ENCODE measurements around the gene PSMB10. TPM values are rescaled to one million over a fixed set of nuclear protein-coding genes. Genes with fewer than 3 reads are reported as not detected.

Gene PSMB10
- total RNA-seq, 4 donors from 2014 or later: 22.9 to 39.7 (median 32.5) TPM

DNA sequence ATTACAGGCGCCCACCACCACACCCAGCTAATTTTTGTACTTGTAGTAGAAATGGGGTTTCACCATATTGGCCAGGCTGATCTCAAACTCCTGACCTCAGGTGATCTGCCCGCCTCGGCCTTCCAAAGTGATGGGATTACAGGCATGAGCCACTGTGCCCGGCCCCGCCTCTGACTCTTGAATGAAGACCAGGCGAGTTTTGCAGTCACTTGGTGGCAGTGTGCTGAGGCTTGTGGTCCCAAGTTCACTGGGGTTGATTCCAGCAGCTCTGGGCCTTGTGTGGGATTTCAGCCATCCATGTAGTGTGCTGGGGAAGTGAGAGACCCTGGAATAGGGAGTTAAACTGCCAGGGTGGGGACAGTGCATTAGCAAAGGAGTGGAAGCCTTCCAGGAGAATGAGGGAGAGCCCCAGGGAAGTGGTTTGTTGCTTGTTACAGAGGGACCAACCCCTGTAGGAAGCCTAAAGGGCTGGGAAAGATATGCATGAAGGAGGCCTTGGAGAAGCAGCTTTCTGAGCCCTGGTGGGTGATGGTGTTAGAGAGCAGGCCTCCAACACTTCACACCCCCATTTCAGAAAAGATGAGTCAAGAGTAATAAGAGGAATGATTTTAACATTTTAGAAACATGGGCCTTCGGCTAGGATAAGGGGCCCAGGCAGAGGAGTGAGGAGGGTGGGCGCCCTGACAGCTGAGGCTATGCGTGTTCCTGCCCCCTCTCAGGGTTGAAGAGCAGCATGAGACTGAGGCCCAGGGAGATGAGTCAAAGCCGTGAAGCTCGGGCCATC is 29.1 kb downstream of the PSMB10 start:
- DNase-seq: no peak
- WGBS, 2 donors: 92 to 98% methylated on average over 7 to 8 of the region's 11 CpGs
- Histone ChIP-seq H3K4me1 (no peaks in the 10 kb centered on the region), H3K4me3 (replicated peaks in 1 of 3) (no peak overlapping the region), H3K9me3 (no peaks in the 10 kb centered on the region), H3K27me3 (no peaks in the 10 kb centered on the region), H3K27ac (no peak overlapping the region), H3K36me3 (peaks cover 8 to 21% of the 10 kb centered on the region in 2 donors)
- TF ChIP-seq, protein P1, sequence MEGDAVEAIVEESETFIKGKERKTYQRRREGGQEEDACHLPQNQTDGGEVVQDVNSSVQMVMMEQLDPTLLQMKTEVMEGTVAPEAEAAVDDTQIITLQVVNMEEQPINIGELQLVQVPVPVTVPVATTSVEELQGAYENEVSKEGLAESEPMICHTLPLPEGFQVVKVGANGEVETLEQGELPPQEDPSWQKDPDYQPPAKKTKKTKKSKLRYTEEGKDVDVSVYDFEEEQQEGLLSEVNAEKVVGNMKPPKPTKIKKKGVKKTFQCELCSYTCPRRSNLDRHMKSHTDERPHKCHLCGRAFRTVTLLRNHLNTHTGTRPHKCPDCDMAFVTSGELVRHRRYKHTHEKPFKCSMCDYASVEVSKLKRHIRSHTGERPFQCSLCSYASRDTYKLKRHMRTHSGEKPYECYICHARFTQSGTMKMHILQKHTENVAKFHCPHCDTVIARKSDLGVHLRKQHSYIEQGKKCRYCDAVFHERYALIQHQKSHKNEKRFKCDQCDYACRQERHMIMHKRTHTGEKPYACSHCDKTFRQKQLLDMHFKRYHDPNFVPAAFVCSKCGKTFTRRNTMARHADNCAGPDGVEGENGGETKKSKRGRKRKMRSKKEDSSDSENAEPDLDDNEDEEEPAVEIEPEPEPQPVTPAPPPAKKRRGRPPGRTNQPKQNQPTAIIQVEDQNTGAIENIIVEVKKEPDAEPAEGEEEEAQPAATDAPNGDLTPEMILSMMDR (IDR thresholded peaks at IDR 0.05): no peak
- no peak for TF ChIP-seq POLR2A (IDR thresholded peaks at IDR 0.05)
- intact Hi-C loops (cut with DNase I): no loop called here

DNA sequence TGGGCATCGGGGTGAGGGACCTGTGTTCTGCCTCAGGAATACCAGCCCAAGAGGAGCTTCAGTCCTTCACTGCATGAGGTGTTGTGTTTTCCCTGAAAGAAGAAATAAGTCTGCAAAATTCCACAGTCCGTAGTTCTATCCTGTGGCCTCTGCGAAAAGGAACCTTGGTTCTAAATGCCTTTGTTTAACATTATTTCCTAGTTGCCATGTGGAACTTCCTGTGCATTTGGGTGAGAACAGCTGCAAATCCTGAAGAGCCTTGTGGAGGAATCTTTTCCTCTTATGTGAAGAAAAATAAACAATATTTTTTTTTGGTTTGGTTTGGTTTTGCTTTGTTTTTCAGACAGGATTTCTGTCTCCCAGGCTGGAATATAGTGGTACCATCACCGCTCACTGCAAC is 33.8 kb downstream of the PSMB10 start:
- Histone ChIP-seq H3K27me3 (no peaks in the 10 kb centered on the region), H3K27ac (no peak overlapping the region), H3K4me1 (peaks cover 0 to under 1% of the 10 kb centered on the region in 2 donors), H3K4me3 (replicated peaks in 1 of 3) (no peak overlapping the region), H3K9me3 (no peaks in the 10 kb centered on the region), H3K36me3 (no peaks in the 10 kb centered on the region)
- no peak for DNase-seq
- 74 to 79% methylated on average over 4 of the region's 4 CpGs for WGBS, 2 donors
- intact Hi-C loops (cut with DNase I): no loop called here
- TF ChIP-seq, protein P1 (IDR thresholded peaks at IDR 0.05): no peak
- no peak for TF ChIP-seq POLR2A (IDR thresholded peaks at IDR 0.05)

GRCh38 chr16:67901734-67902133 is 34.9 kb downstream of the PSMB10 start:
- no peak for DNase-seq
- no peak overlapping the region for H3K4me3 ChIP-seq (replicated peaks in 1 of 3)
- H3K4me1 ChIP-seq: peaks cover 4 to 11% of the 10 kb centered on the region in 2 donors
- intact Hi-C loops (cut with DNase I): no loop called here
- 88 to 92% methylated on average over 5 of the region's 5 CpGs for WGBS, 2 donors
- TF ChIP-seq, protein P1 (IDR thresholded peaks at IDR 0.05): no peak
- no peak for TF ChIP-seq POLR2A (IDR thresholded peaks at IDR 0.05)
- H3K27ac ChIP-seq: no peak overlapping the region
- no peaks in the 10 kb centered on the region for H3K9me3 ChIP-seq
- no peaks in the 10 kb centered on the region for H3K36me3 ChIP-seq
- H3K27me3 ChIP-seq: no peaks in the 10 kb centered on the region

- Histone ChIP-seq H3K36me3 (no peaks in the 10 kb centered on the region), H3K27me3 (no peaks in the 10 kb centered on the region), H3K4me1 (peaks cover 17 to 36% of the 10 kb centered on the region in 2 donors), H3K9me3 (no peaks in the 10 kb centered on the region), H3K4me3 (replicated peaks in 1 of 3) (no peak overlapping the region), H3K27ac (peak overlapping the region in 1 of 3 donors; percentile 57)
- peak; percentile 51 to 57 for DNase-seq
- WGBS, 2 donors: 33 to 46% methylated on average over 3 of the region's 3 CpGs
- intact Hi-C loops (cut with DNase I): no loop called here
- no peak for TF ChIP-seq POLR2A (IDR thresholded peaks at IDR 0.05)
- TF ChIP-seq, protein P1 (IDR thresholded peaks at IDR 0.05): no peak
Measured at GRCh38 chr16:67897231-67897630, 39.4 kb downstream of the PSMB10 start.

DNA sequence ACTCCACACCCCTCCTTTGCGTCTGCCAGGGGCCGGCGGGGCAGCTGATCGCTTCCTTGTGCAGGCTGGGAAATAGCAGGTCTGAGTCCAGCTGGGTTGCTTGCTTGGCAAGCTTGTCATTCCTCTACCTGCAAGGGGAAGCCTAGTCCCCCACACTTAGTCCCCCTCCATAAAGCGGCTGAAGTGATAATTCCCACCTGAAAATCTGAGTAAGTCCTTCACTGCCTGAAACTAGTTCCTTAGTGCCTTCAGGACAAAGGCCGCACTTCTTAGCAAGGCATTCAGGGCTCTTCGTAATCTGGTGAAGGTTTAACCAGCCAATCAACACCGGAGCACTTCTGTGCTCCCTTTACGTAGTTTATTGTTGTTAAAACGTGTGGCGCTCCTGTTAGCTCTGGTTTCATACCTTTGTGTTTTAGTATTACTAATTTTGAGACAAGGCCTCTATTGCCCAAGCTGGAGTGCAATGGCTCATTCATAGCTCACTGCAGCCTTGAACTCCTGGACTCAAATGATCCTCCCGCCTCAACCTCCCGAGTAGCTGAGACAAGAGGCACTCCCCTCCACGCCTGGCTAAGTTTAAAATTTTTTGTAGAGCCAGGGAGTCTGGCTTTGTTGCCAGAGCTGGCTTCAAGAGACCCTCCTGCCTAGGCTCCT is 42.8 kb downstream of the PSMB10 start:
- no peak for DNase-seq
- TF ChIP-seq POLR2A (IDR thresholded peaks at IDR 0.05): no peak
- TF ChIP-seq, protein P1 (IDR thresholded peaks at IDR 0.05): no peak
- H3K9me3 ChIP-seq: no peaks in the 10 kb centered on the region
- H3K36me3 ChIP-seq: no peaks in the 10 kb centered on the region
- intact Hi-C loops (cut with DNase I): no loop called here
- H3K27me3 ChIP-seq: no peaks in the 10 kb centered on the region
- peak overlapping the region; percentile 73 to 96 (median 96) for H3K4me3 ChIP-seq (replicated peaks in 1 of 3)
- peaks cover 17 to 36% of the 10 kb centered on the region in 2 donors for H3K4me1 ChIP-seq
- 17 to 22% methylated on average over 12 to 13 of the region's 14 CpGs for WGBS, 2 donors
- H3K27ac ChIP-seq: peak overlapping the region; percentile 86 to 91 (median 88)
